Breast epithelium (tissue), 4 donors: ENCODE results near the gene ATG7. TPM values are rescaled to one million over a fixed set of nuclear protein-coding genes. Genes with fewer than 3 reads are reported as not detected.

Source experiments
- DNase-seq, 2 donors: peaks; one replicate each; pipeline ENCODE4 v3.0.0-alpha.2; 2019; ENCODE audit warnings: low spot score in 2 of 2
- H3K27ac ChIP-seq, 2 donors: fragments of 200-600 bp; sonication (generic) in 1 of 2; one replicate each; pipeline ENCODE4 v1.5.1; 2016 to 2019; ENCODE audit warnings: mild to moderate bottlenecking in 1 of 2
- H3K27me3 ChIP-seq, 2 donors: fragments of 200-600 bp; sonication (generic) in 1 of 2; one replicate each; pipeline versions ENCODE4 v1.5.1 to v1.6.0; 2017 to 2019; ENCODE audit warnings: control low read depth in 1 of 2, mild to moderate bottlenecking in 1 of 2
- H3K36me3 ChIP-seq: fragments of 200-600 bp; one replicate; pipeline ENCODE4 v1.5.1; 2019
- H3K4me1 ChIP-seq, 2 donors: fragments of 200-600 bp; sonication (generic); one replicate each; pipeline ENCODE4 v1.5.1; 2016 to 2019; ENCODE audit warnings: control low read depth in 1 of 2
- H3K4me3 ChIP-seq, 3 donors: fragments of 200-600 bp; sonication (generic); 1 replicate in 2 of 3; 2 replicates in 1 of 3; pipeline ENCODE4 v1.5.1; 2016 to 2019; ENCODE audit warnings: mild to moderate bottlenecking in 3 of 3, moderate library complexity in 2 of 3
- H3K9me3 ChIP-seq, 2 donors: fragments of 200-600 bp; sonication (generic) in 1 of 2; one replicate each; pipeline ENCODE4 v1.5.1; 2016 to 2019; ENCODE audit warnings: control low read depth in 1 of 2
- CTCF ChIP-seq, 3 donors: fragments of 450-650 bp; IDR thresholded peaks; one replicate each; pipeline ENCODE4 v1.5.1; 2016 to 2017; ENCODE audit warnings: antibody characterized with exemption in 3 of 3, mild to moderate bottlenecking in 3 of 3, moderate library complexity in 3 of 3
- POLR2A ChIP-seq: fragments of 450-650 bp; IDR thresholded peaks from one replicate; pipeline ENCODE4 v1.6.1; 2016; ENCODE audit warnings: antibody characterized with exemption, mild to moderate bottlenecking, moderate library complexity
- POLR2AphosphoS5 ChIP-seq, 3 donors: sonication (generic); formaldehyde crosslinking; IDR thresholded peaks; one replicate each; pipeline ENCODE4 v1.6.1; 2017; ENCODE audit warnings: antibody characterized with exemption in 3 of 3
- intact Hi-C: fragments of 100-400 bp; cut with DNase I; formaldehyde crosslinking; loops from one replicate; pipeline ENCODE4 v1.15.1; 2023; ENCODE audit warnings: low total_unique reads
- total RNA-seq, 3 donors: library from RNA; depleted of rRNA; stranded (reverse); fragments of >200 nt; gene quantifications; one replicate each; pipeline ENCODE4 v1.1.0, GENCODE V29; 2016

The ATG7 gene
- total RNA-seq, 3 donors from 2014 or later = 64.9 to 81.9 (median 75.5) TPM

GRCh38 chr3:11596387-11596786, 324.2 kb downstream of the ATG7 start:
- Histone ChIP-seq H3K36me3 (no peaks in the 10 kb centered on the region), H3K27ac (peak overlapping the region; percentile 46 to 52), H3K9me3 (no peaks in the 10 kb centered on the region), H3K4me3 (no peak overlapping the region), H3K4me1 (peaks cover under 1 to 37% of the 10 kb centered on the region in 2 donors), H3K27me3 (no peaks in the 10 kb centered on the region)
- intact Hi-C loops = no loop called here
- TF ChIP-seq CTCF (IDR thresholded peaks at IDR 0.05) (no peak), POLR2AphosphoS5 (IDR thresholded peaks at IDR 0.05) (no peak)
- DNase-seq = no peak

GRCh38 chr3:11600501-11601282, 328.5 kb downstream of the ATG7 start:
- intact Hi-C loops = loop anchor here (5.0 kb wide), 1 partner anchor 293 kb away; no protein-coding TSS in a partner anchor
- H3K4me3 ChIP-seq = peak overlapping the region in 1 of 3 donors; percentile 5
- TF ChIP-seq POLR2AphosphoS5 (IDR thresholded peaks at IDR 0.05) = peak; percentile 84 to 94 (median 90)
- TF ChIP-seq POLR2A = no peak
- no peak for TF ChIP-seq CTCF (IDR thresholded peaks at IDR 0.05)
- H3K4me1 ChIP-seq = peaks cover 7 to 10% of the 10 kb centered on the region in 2 donors
- H3K27me3 ChIP-seq = no peaks in the 10 kb centered on the region
- no peaks in the 10 kb centered on the region for H3K9me3 ChIP-seq
- no peaks in the 10 kb centered on the region for H3K36me3 ChIP-seq
- peak; percentile 83 to 95 for DNase-seq
- H3K27ac ChIP-seq = peak overlapping the region; percentile 89 to 91

- H3K27ac ChIP-seq = peak overlapping the region; percentile 89 to 91
- H3K27me3 ChIP-seq = no peaks in the 10 kb centered on the region
- H3K4me1 ChIP-seq = peaks cover 7 to 10% of the 10 kb centered on the region in 2 donors
- DNase-seq = peak in 1 of 2 donors; percentile 48
- intact Hi-C loops = loop anchor here (5.0 kb wide), 1 partner anchor 294 kb away; no protein-coding TSS in a partner anchor
- H3K4me3 ChIP-seq = peak overlapping the region in 1 of 3 donors; percentile 34
- no peaks in the 10 kb centered on the region for H3K36me3 ChIP-seq
- H3K9me3 ChIP-seq = no peaks in the 10 kb centered on the region
- no peak for TF ChIP-seq POLR2AphosphoS5 (IDR thresholded peaks at IDR 0.05)
- TF ChIP-seq CTCF (IDR thresholded peaks at IDR 0.05) = no peak
- no peak for TF ChIP-seq POLR2A
Measured at GRCh38 chr3:11601446-11602238, 329.4 kb downstream of the ATG7 start.

GRCh38 chr3:11602239-11602840, 330.1 kb downstream of the ATG7 start:
- intact Hi-C loops = loop anchor here (5.0 kb wide), 1 partner anchor 295 kb away; no protein-coding TSS in a partner anchor

More at GRCh38 chr3:11602239-11602840, 330.1 kb downstream of the ATG7 start:
- Histone ChIP-seq H3K36me3 (no peaks in the 10 kb centered on the region), H3K4me1 (peaks cover 7 to 10% of the 10 kb centered on the region in 2 donors), H3K9me3 (no peaks in the 10 kb centered on the region), H3K27ac (peak overlapping the region; percentile 89 to 91), H3K4me3 (peak overlapping the region in 1 of 3 donors; percentile 34), H3K27me3 (no peaks in the 10 kb centered on the region)
- no peak for DNase-seq
- no peak for TF ChIP-seq CTCF (IDR thresholded peaks at IDR 0.05)
- TF ChIP-seq POLR2AphosphoS5 (IDR thresholded peaks at IDR 0.05) = no peak
- TF ChIP-seq POLR2A = no peak
